Calu3 (cell line): ENCODE measurements around the gene UROC1. TPM values are rescaled to one million over a fixed set of nuclear protein-coding genes. Genes with fewer than 3 reads are reported as not detected.

ENCODE experiments used
- BruUV-seq: library from RNA; stranded (reverse); fragments of 400-500 nt; replicated peaks from 2 replicates; lab custom pipeline; 2021; lab: Mats Ljungman, UMichigan
- CTCF ChIA-PET: fragments of 300-600 bp; sonication (Branson Sonifier 250); formaldehyde crosslinking; loops from one replicate; lab custom pipeline; 2022; ENCODE audit warnings: antibody characterized with exemption; lab: Charles Lee
- DNase-seq: peaks from one replicate; pipeline ENCODE4 v3.0.0; 2022
- H3K27ac Mint-ChIP-seq: one replicate; pipeline ENCODE4 v1.8.0; 2022; ENCODE audit warnings: mixed read lengths; ENCODE audit not compliant: unreplicated experiment
- H3K27me3 Mint-ChIP-seq: one replicate; pipeline ENCODE4 v1.8.0; 2022; ENCODE audit warnings: mixed read lengths; ENCODE audit not compliant: unreplicated experiment
- H3K36me3 Mint-ChIP-seq: one replicate; pipeline ENCODE4 v1.8.0; 2022; ENCODE audit warnings: mild to moderate bottlenecking, moderate library complexity, mixed read lengths; ENCODE audit not compliant: insufficient read depth, unreplicated experiment
- H3K4me1 Mint-ChIP-seq: one replicate; pipeline ENCODE4 v1.8.0; 2022; ENCODE audit warnings: mild to moderate bottlenecking, low read depth, mixed read lengths; ENCODE audit not compliant: unreplicated experiment
- H3K4me3 Mint-ChIP-seq: one replicate; pipeline ENCODE4 v1.8.0; 2022; ENCODE audit warnings: mild to moderate bottlenecking, low read depth, moderate library complexity, mixed read lengths; ENCODE audit not compliant: unreplicated experiment
- H3K9me3 Mint-ChIP-seq: one replicate; pipeline ENCODE4 v1.8.0; 2022; ENCODE audit warnings: low read depth, mixed read lengths; ENCODE audit not compliant: unreplicated experiment
- CTCF ChIP-seq: fragments of 200-600 bp; IDR thresholded peaks from one replicate; pipeline ENCODE4 v1.8.0; 2022; ENCODE audit warnings: antibody characterized with exemption; ENCODE audit not compliant: unreplicated experiment
- intact Hi-C: fragments of 100-400 bp; cut with micrococcal nuclease; formaldehyde crosslinking; loops from one replicate; pipeline ENCODE4 v1.10.0; 2022; ENCODE audit not compliant: unreplicated experiment
- total RNA-seq: library from RNA; stranded (reverse); gene quantifications from 2 replicates; pipeline ENCODE4 v1.2.3, GENCODE V29; 2022

UROC1 gene
- total RNA-seq, 1 experiment from 2014 or later: not detected

DNA sequence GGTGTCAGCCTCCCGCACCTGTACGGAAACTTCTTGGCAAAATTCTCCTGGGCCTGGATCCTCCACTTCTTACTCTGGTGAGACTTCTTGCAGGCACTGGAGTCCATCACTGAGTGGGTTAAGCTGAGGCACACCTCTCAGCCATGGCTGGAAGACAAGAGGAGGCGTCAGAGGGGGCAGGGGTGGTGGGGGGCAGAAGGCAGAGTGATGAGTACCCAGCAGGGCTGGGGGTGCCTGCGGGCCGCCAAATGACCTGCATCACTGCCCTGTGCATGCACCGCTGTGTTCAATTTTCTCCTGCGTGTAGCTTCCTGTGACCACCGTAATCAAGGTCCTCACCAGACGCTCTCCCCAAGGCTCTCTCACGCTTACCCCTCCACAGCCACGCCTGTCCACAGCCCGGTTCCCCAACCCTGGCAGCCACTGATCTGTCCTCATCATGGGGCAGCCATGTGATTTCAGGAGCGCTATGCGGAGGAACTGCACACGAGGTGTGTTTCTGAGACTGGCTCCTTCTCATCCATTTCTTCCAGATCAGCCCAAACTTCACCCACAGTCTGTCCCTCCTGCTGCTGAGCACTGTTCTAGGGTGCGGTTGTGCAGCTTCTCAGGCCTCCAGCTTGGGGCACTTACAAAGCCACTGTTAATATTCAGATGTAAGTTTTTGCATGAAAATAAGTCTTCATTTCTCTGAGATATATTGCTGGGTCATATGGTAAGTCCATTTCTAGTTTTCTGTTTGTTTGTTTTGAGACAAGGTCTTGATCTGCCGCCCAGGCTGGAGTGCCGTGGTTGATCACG lies 35.9 kb upstream of the UROC1 start:
- no peak for DNase-seq
- intact Hi-C loops: no loop called here
- Mint-ChIP-seq H3K27me3 (peaks cover 32% of the 10 kb centered on the region), H3K4me1 (no peaks in the 10 kb centered on the region), H3K4me3 (no peak overlapping the region), H3K9me3 (no peaks in the 10 kb centered on the region), H3K27ac (no peak overlapping the region), H3K36me3 (no peaks in the 10 kb centered on the region)
- CTCF ChIA-PET: no interaction called here
- BruUV-seq: no TSS peak
- TF ChIP-seq CTCF: no peak

DNA sequence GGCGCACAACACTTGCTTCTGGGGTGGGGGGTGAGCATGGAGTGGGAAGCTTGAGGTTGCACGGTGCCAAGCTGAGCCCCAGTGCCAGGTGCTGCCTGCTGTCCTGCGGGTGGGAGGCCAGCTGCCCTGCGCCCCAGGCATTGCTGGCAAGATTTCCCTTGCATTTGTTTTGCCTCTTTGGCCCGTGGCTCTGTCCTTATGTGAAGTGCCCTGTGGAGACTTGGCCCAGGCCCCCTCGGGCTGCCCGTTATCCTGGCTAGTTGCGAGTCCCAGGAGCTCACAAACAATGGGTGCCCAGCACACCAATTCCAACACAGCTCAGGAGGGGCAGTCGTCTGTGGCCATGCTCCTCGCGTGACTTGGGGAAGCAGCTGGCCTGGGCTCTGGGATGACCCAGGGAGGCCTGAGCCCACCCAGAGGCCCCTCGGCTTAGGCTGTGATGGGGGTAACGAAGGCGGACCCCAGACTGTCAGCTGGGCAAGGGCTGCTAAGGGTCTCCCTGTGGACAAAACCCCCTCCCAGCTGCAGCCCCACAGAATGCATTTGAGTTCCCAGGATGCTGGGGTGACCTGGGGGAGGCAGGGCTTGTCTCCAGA lies 35.2 kb upstream of the UROC1 start:
- no TSS peak for BruUV-seq
- no peak for TF ChIP-seq CTCF
- Mint-ChIP-seq H3K27ac (no peak overlapping the region), H3K36me3 (no peaks in the 10 kb centered on the region), H3K27me3 (peaks cover 39% of the 10 kb centered on the region), H3K9me3 (no peaks in the 10 kb centered on the region), H3K4me3 (no peak overlapping the region), H3K4me1 (no peaks in the 10 kb centered on the region)
- CTCF ChIA-PET: interaction anchor here (1.3 kb wide), 1 partner anchor 24 kb away, joined by 3 read pairs; no protein-coding TSS in a partner anchor
- intact Hi-C loops: no loop called here
- no peak for DNase-seq

GRCh38 chr3:126551839-126552687 lies 34.5 kb upstream of the UROC1 start:
- no TSS peak for BruUV-seq
- intact Hi-C loops: no loop called here
- Mint-ChIP-seq H3K27ac (no peak overlapping the region), H3K4me3 (no peak overlapping the region), H3K4me1 (no peaks in the 10 kb centered on the region), H3K36me3 (no peaks in the 10 kb centered on the region), H3K27me3 (peaks cover 46% of the 10 kb centered on the region), H3K9me3 (no peaks in the 10 kb centered on the region)
- CTCF ChIA-PET: interaction anchor here (1.3 kb wide), 1 partner anchor 23 kb away, joined by 3 read pairs; no protein-coding TSS in a partner anchor
- TF ChIP-seq CTCF: no peak
- no peak for DNase-seq

DNA sequence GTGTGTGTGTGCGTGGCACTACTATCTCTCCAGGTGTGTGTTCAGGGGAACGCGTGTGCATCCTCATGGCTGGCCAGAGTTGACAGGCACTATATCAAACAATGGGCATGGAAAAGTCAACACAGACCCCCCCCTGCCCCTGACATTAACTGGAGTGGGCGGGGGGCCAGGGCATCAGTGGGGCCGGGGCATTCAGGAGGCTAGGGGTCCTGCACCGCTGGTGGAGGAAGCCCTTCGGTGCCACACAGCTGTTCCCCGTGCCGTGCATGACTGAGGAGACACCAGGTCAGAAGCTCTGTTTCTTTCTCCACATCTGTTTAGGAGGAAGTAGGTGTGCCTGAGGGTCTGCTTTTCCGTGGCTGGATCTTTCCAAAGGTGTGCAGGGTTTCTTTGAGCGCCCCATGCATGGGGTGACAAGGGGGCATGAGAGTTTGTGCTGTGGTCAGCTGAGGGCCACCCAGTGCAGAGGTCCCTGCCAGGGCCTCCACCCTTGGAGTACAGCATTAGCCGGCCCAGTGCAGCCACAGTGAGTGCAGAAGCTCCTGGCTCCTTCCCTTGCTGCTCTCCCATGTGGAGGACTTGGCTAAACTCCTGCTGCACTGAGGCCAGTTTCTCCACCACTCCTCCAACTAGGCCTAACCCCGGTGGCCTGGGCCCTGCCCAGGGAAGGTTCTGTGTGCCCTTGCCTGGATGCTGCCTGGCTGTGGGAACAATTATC lies 33.7 kb upstream of the UROC1 start:
- CTCF ChIA-PET: interaction anchor here (0.7 to 1.3 kb wide), 2 partner anchors 22 to 110 kb away, joined by 3 read pairs; no protein-coding TSS in a partner anchor
- Mint-ChIP-seq H3K27me3 (peaks cover 54% of the 10 kb centered on the region), H3K9me3 (no peaks in the 10 kb centered on the region), H3K36me3 (no peaks in the 10 kb centered on the region), H3K4me1 (no peaks in the 10 kb centered on the region), H3K27ac (no peak overlapping the region), H3K4me3 (no peak overlapping the region)
- BruUV-seq: no TSS peak
- no peak for DNase-seq
- intact Hi-C loops: no loop called here
- TF ChIP-seq CTCF: no peak
